ENCODE measurements around the gene SETD1B. TPM values are rescaled to one million over a fixed set of nuclear protein-coding genes. Genes with fewer than 3 reads are reported as not detected.
"Not testable (repeated sequence)": the region's sequence is repeated elsewhere in the genome, so short reads cannot be mapped to it uniquely, and the experiment has no call there.

Gene SETD1B
- total RNA-seq, 1 donor from 2014 or later = 32.0 TPM

- Mint-ChIP-seq H3K36me3 (ENCODE audit: low read depth) (no peaks in the 10 kb centered on the region), H3K4me1 (ENCODE audit: low read depth) (no peaks in the 10 kb centered on the region), H3K9me3 (no peaks in the 10 kb centered on the region), H3K4me3 (no peak overlapping the region), H3K27me3 (ENCODE audit: insufficient read depth) (peaks cover 6% of the 10 kb centered on the region), H3K27ac (no peak overlapping the region)
- intact Hi-C loops (cut with micrococcal nuclease) = no loop called here
- DNase-seq (ENCODE audit: low spot score) = no peak
Measured at GRCh38 chr12:121873216-121873569, 69.4 kb downstream of the SETD1B start.

GRCh38 chr12:121874071-121874470, 70.3 kb downstream of the SETD1B start:
- intact Hi-C loops (cut with micrococcal nuclease) = no loop called here
- Mint-ChIP-seq H3K9me3 (no peaks in the 10 kb centered on the region), H3K27me3 (ENCODE audit: insufficient read depth) (peaks cover 6% of the 10 kb centered on the region), H3K36me3 (ENCODE audit: low read depth) (no peaks in the 10 kb centered on the region), H3K4me3 (no peak overlapping the region), H3K4me1 (ENCODE audit: low read depth) (no peaks in the 10 kb centered on the region), H3K27ac (no peak overlapping the region)
- no peak for DNase-seq (ENCODE audit: low spot score)

GRCh38 chr12:121875582-121875981, 71.8 kb downstream of the SETD1B start:
- H3K27ac Mint-ChIP-seq = no peak overlapping the region
- no peaks in the 10 kb centered on the region for H3K9me3 Mint-ChIP-seq
- no peak overlapping the region for H3K4me3 Mint-ChIP-seq
- no peaks in the 10 kb centered on the region for H3K36me3 Mint-ChIP-seq (ENCODE audit: low read depth)
- H3K4me1 Mint-ChIP-seq (ENCODE audit: low read depth) = no peaks in the 10 kb centered on the region
- intact Hi-C loops (cut with micrococcal nuclease) = no loop called here
- peaks cover 6% of the 10 kb centered on the region for H3K27me3 Mint-ChIP-seq (ENCODE audit: insufficient read depth)
- DNase-seq (ENCODE audit: low spot score) = no peak

GRCh38 chr12:121876080-121876447, 72.3 kb downstream of the SETD1B start:
- H3K4me3 Mint-ChIP-seq; H3K27me3 Mint-ChIP-seq (ENCODE audit: insufficient read depth); H3K9me3 Mint-ChIP-seq; H3K27ac Mint-ChIP-seq; DNase-seq (ENCODE audit: low spot score); H3K4me1 Mint-ChIP-seq (ENCODE audit: low read depth); intact Hi-C loops (cut with micrococcal nuclease); H3K36me3 Mint-ChIP-seq (ENCODE audit: low read depth): not testable (repeated sequence)

Other genes starting within 250 kb of the SETD1B start
- gene KDM2B, start 223.0 kb upstream of the SETD1B start, total RNA-seq = 58.1 and 60.1 TPM in 2 replicates
- 61.5 and 67.0 TPM in 2 replicates for gene ORAI1, start 177.5 kb upstream of the SETD1B start, total RNA-seq
- 0.41 and 0.61 TPM in 2 replicates for gene MORN3, start 134.4 kb upstream of the SETD1B start, total RNA-seq
- 17.5 and 18.3 TPM in 2 replicates for gene TMEM120B, start 91.3 kb upstream of the SETD1B start, total RNA-seq
- 111 and 112 TPM in 2 replicates for gene RHOF, start 10.3 kb upstream of the SETD1B start, total RNA-seq
- gene HPD, start 54.9 kb downstream of the SETD1B start, total RNA-seq = not detected in 2 replicates
- 63.9 and 67.5 TPM in 2 replicates for gene PSMD9, start 84.8 kb downstream of the SETD1B start, total RNA-seq
- gene CFAP251, start 114.6 kb downstream of the SETD1B start, total RNA-seq = 0.65 and 0.76 TPM in 2 replicates
- 9.7 and 13.0 TPM in 2 replicates for gene BCL7A, start 217.9 kb downstream of the SETD1B start, total RNA-seq